H9 (cell line): ENCODE results near the gene FADS2. TPM values are rescaled to one million over a fixed set of nuclear protein-coding genes. Genes with fewer than 3 reads are reported as not detected.

Source experiments
- DNase-seq: peaks from one replicate; pipeline ENCODE4 v3.0.0-alpha.2; 2017
- H2AFZ ChIP-seq: one replicate; pipeline ENCODE4 v1.6.1; 2013; ENCODE audit warnings: mild to moderate bottlenecking, low read length, control low read depth, moderate library complexity
- H2AK5ac ChIP-seq: 2 replicates; pipeline ENCODE4 v1.6.1; 2013; ENCODE audit warnings: low read length, control low read depth, mixed read lengths; ENCODE audit not compliant: insufficient read length
- H2BK120ac ChIP-seq: one replicate; pipeline ENCODE4 v1.6.1; 2013; ENCODE audit warnings: low read depth, mild to moderate bottlenecking, low read length, control low read depth, inconsistent platforms; ENCODE audit not compliant: poor library complexity, severe bottlenecking
- H2BK12ac ChIP-seq: 2 replicates; pipeline ENCODE4 v1.6.1; 2013; ENCODE audit warnings: low read length, control low read depth, mixed read lengths, low read depth; ENCODE audit not compliant: insufficient read length
- H2BK15ac ChIP-seq: 2 replicates; pipeline ENCODE4 v1.6.1; 2013; ENCODE audit warnings: low read depth, low read length, control low read depth
- H2BK20ac ChIP-seq: one replicate; pipeline ENCODE4 v1.6.1; 2013; ENCODE audit warnings: low read depth, mild to moderate bottlenecking, low read length, control low read depth, inconsistent platforms; ENCODE audit not compliant: poor library complexity, severe bottlenecking
- H2BK5ac ChIP-seq: 2 replicates; pipeline ENCODE4 v1.6.1; 2013; ENCODE audit warnings: low read length, control low read depth, mixed read lengths; ENCODE audit not compliant: insufficient read length
- H3K14ac ChIP-seq: 2 replicates; pipeline ENCODE4 v1.6.1; 2013; ENCODE audit warnings: low read length, control low read depth; ENCODE audit not compliant: insufficient read depth
- H3K18ac ChIP-seq: 2 replicates; pipeline ENCODE4 v1.6.1; 2013; ENCODE audit warnings: low read depth, mild to moderate bottlenecking, mixed read lengths, low read length, control low read depth; ENCODE audit not compliant: insufficient read length
- H3K23ac ChIP-seq: 2 replicates; pipeline ENCODE4 v1.6.1; 2013; ENCODE audit warnings: low read length, control low read depth, mixed read lengths, low read depth; ENCODE audit not compliant: insufficient read length
- H3K23me2 ChIP-seq: 2 replicates; pipeline ENCODE4 v1.6.1; 2013; ENCODE audit warnings: low read depth, mild to moderate bottlenecking, mixed read lengths, low read length, control low read depth; ENCODE audit not compliant: insufficient read length, poor library complexity, severe bottlenecking
- H3K27ac ChIP-seq: 2 replicates; pipeline ENCODE4 v1.5.1; 2013; ENCODE audit warnings: low read length, control low read depth, mixed read lengths, low read depth; ENCODE audit not compliant: insufficient read length
- H3K27me3 ChIP-seq: 2 replicates; pipeline ENCODE4 v1.6.1; 2013; ENCODE audit warnings: low read length, control low read depth, inconsistent platforms; ENCODE audit not compliant: insufficient read depth
- H3K4ac ChIP-seq: 2 replicates; pipeline ENCODE4 v1.6.1; 2013; ENCODE audit warnings: low read depth, mild to moderate bottlenecking, control low read depth, inconsistent platforms, low read length, moderate library complexity
- H3K4me1 ChIP-seq: 2 replicates; pipeline ENCODE4 v1.6.1; 2013; ENCODE audit warnings: low read length, control low read depth, inconsistent platforms; ENCODE audit not compliant: insufficient read depth
- H3K4me2 ChIP-seq: 2 replicates; pipeline ENCODE4 v1.6.1; 2013; ENCODE audit warnings: low read length, control low read depth, mixed read lengths; ENCODE audit not compliant: insufficient read length, insufficient read depth
- H3K56ac ChIP-seq: 2 replicates; pipeline ENCODE4 v1.6.1; 2013; ENCODE audit warnings: low read depth, mild to moderate bottlenecking, mixed read lengths, low read length, control low read depth; ENCODE audit not compliant: insufficient read length
- H3K79me1 ChIP-seq: 2 replicates; pipeline ENCODE4 v1.6.1; 2013; ENCODE audit warnings: low read depth, mild to moderate bottlenecking, moderate library complexity, low read length, control low read depth, inconsistent platforms; ENCODE audit not compliant: insufficient read depth, poor library complexity, severe bottlenecking
- H3K79me2 ChIP-seq: 2 replicates; pipeline ENCODE4 v1.6.1; 2013; ENCODE audit warnings: low read length, control low read depth, inconsistent platforms; ENCODE audit not compliant: insufficient read depth
- H3K9ac ChIP-seq: 2 replicates; pipeline ENCODE4 v1.6.1; 2013; ENCODE audit warnings: low read length, control low read depth, mixed read lengths; ENCODE audit not compliant: insufficient read length; ENCODE audit errors: extremely low read depth
- H3K9me3 ChIP-seq: one replicate; pipeline ENCODE4 v1.6.1; 2013; ENCODE audit warnings: low read depth, low read length, inconsistent platforms; ENCODE audit not compliant: control insufficient read depth
- H3T11ph ChIP-seq: one replicate; pipeline ENCODE4 v1.6.1; 2013; ENCODE audit warnings: mild to moderate bottlenecking, low read length, control low read depth, inconsistent platforms
- H4K20me1 ChIP-seq: one replicate; pipeline ENCODE4 v1.6.1; 2013; ENCODE audit not compliant: control insufficient read depth, insufficient read length, insufficient read depth
- H4K5ac ChIP-seq: 2 replicates; pipeline ENCODE4 v1.6.1; 2013; ENCODE audit warnings: low read depth, mild to moderate bottlenecking, mixed read lengths, low read length, control low read depth; ENCODE audit not compliant: insufficient read length
- H4K8ac ChIP-seq: replicated peaks from 2 replicates; pipeline ENCODE4 v1.6.1; 2013; ENCODE audit warnings: low read length, control low read depth, mixed read lengths, low read depth; ENCODE audit not compliant: insufficient read length
- H4K91ac ChIP-seq: 2 replicates; pipeline ENCODE4 v1.6.1; 2013; ENCODE audit warnings: low read depth, mild to moderate bottlenecking, moderate library complexity, mixed read lengths, low read length, control low read depth; ENCODE audit not compliant: insufficient read length
- H3K27ac Mint-ChIP-seq, 3 experiments: 2 replicates in 2 of 3; 3 replicates in 1 of 3; pipeline ENCODE4 v1.8.0; 2020 to 2021; ENCODE audit warnings: mixed read lengths in 3 of 3, mild to moderate bottlenecking in 1 of 3, moderate library complexity in 1 of 3
- H3K27me3 Mint-ChIP-seq: 2 replicates; pipeline ENCODE4 v1.8.0; 2021; ENCODE audit warnings: low read depth, mild to moderate bottlenecking, moderate library complexity, mixed read lengths
- H3K36me3 Mint-ChIP-seq, 3 experiments: 2 replicates in 2 of 3; 3 replicates in 1 of 3; pipeline ENCODE4 v1.8.0; 2020 to 2021; ENCODE audit warnings: low read depth in 3 of 3, mixed read lengths in 3 of 3; ENCODE audit not compliant: insufficient read depth in 1 of 3
- H3K4me1 Mint-ChIP-seq, 2 experiments: 2 replicates each; pipeline ENCODE4 v1.8.0; 2020; ENCODE audit warnings: mixed read lengths in 2 of 2
- H3K4me3 Mint-ChIP-seq, 2 experiments: 2 replicates in 1 of 2; 3 replicates in 1 of 2; pipeline ENCODE4 v1.8.0; 2020 to 2021; ENCODE audit warnings: mild to moderate bottlenecking in 2 of 2, mixed read lengths in 2 of 2, moderate library complexity in 1 of 2
- H3K9me3 Mint-ChIP-seq, 2 experiments: 2 replicates in 1 of 2; 3 replicates in 1 of 2; pipeline ENCODE4 v1.8.0; 2020; ENCODE audit warnings: mild to moderate bottlenecking in 2 of 2, mixed read lengths in 2 of 2, moderate library complexity in 1 of 2
- CTCF ChIP-seq: fragments of 200-600 bp; sonication (generic); conservative IDR thresholded peaks from 3 replicates; pipeline ENCODE4 v1.8.0; 2021; ENCODE audit warnings: antibody characterized with exemption, mild to moderate bottlenecking
- WGBS: extraction: QIAGEN DNeasy Blood & Tissue Kit; methylation state at CpG from one replicate; pipeline ENCODE4 v1.1.7; 2013; ENCODE audit warnings: missing lambda C conversion rate, low lambda C conversion rate, mixed read lengths; ENCODE audit not compliant: insufficient read length; ENCODE audit errors: extremely low coverage; 5-methylcytosine and 5-hydroxymethylcytosine counted together
- total RNA-seq: library from RNA; stranded (reverse); gene quantifications from 2 replicates; pipeline ENCODE4 v1.2.1, GENCODE V29; 2021

Gene FADS2
- total RNA-seq, 1 experiment from 2014 or later = 322 TPM

GRCh38 chr11:61890529-61891330 lies 62.6 kb downstream of the FADS2 start:
- no peak overlapping the region for H3K9ac ChIP-seq
- peaks cover 4 to 11% of the 10 kb centered on the region in 2 experiments; a peak in 3 of 4 replicates for H3K4me1 Mint-ChIP-seq
- DNase-seq = peak; percentile 61

More at GRCh38 chr11:61890529-61891330, 62.6 kb downstream of the FADS2 start:
- no peak overlapping the region for H2BK120ac ChIP-seq
- H3K14ac ChIP-seq = peak overlapping the region; percentile 21; the same call in 1 of the 2 replicates
- H3K18ac ChIP-seq = no peak overlapping the region
- Mint-ChIP-seq H3K36me3 (peaks cover 0 to 6% (median 2%) of the 10 kb centered on the region in 3 experiments; a peak in 4 of 7 replicates), H3K27ac (no peak overlapping the region), H3K27me3 (peaks cover 2% of the 10 kb centered on the region), H3K4me3 (peak overlapping the region; percentile 69 to 78), H3K9me3 (peaks cover 0 to 5% of the 10 kb centered on the region in 2 experiments; a peak in 2 of 5 replicates)
- no peak overlapping the region for H3K23ac ChIP-seq
- H3K56ac ChIP-seq = no peak overlapping the region
- no peaks in the 10 kb centered on the region for H3K9me3 ChIP-seq
- no peak; the same call in 2 of the 3 replicates for TF ChIP-seq CTCF
- no peak overlapping the region for H2BK20ac ChIP-seq
- H3K4me1 ChIP-seq = no peaks in the 10 kb centered on the region
- no peak overlapping the region for H3K27ac ChIP-seq
- H3K79me1 ChIP-seq = no peaks in the 10 kb centered on the region
- H4K91ac ChIP-seq = no peak overlapping the region
- H2BK15ac ChIP-seq = no peak overlapping the region
- 0 out of 2 replicates have a peak, but pooled peaks cover 2% of the 10 kb centered on the region for H3K79me2 ChIP-seq
- H3K4ac ChIP-seq = no peak overlapping the region
- no peak overlapping the region for H3T11ph ChIP-seq
- no peak overlapping the region for H2AK5ac ChIP-seq
- no CpG with 5 or more reads among the region's 38 CpGs for WGBS
- no peaks in the 10 kb centered on the region for H4K20me1 ChIP-seq
- peak overlapping the region; percentile 64 for H3K4me2 ChIP-seq
- peaks cover 9% of the 10 kb centered on the region for H3K23me2 ChIP-seq
- no peak overlapping the region for H4K5ac ChIP-seq
- H2BK5ac ChIP-seq = no peak overlapping the region
- H3K27me3 ChIP-seq = no peaks in the 10 kb centered on the region
- no peak overlapping the region for H2AFZ ChIP-seq
- H2BK12ac ChIP-seq = no peak overlapping the region
- H4K8ac ChIP-seq = no peak overlapping the region
